ENCODE data around the gene SMYD3. TPM values are rescaled to one million over a fixed set of nuclear protein-coding genes. Genes with fewer than 3 reads are reported as not detected.

Gene SMYD3
- polyA plus RNA-seq, 3 donors: 29.0 to 36.5 (median 32.0) TPM

GRCh38 chr1:245898581-245898980, 608.5 kb downstream of the SMYD3 start:
- no peak for DNase-seq (ENCODE audit: low read depth in 3 of 3, low spot score in 2 of 3)

DNA sequence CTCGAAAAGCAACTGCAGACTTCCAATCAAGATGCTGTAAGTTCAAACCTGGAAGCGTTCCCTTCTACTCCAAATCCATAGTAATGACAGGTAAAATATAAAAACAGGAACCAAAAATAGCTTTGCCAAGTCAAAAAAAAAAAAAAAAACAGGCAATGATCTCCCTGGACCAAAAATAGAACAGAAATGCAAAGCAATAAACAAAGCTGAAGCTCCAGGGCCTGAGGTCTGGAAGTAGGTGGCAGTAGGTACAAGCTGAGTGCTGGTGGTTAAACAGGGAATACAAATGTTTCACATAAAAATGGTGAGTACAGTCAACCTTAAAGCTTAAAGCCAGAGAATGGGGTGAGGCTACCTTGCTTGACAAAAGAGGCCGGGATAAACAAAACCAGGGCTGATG, 610.8 kb downstream of the SMYD3 start:
- DNase-seq (ENCODE audit: low read depth in 3 of 3, low spot score in 2 of 3): no peak

DNA sequence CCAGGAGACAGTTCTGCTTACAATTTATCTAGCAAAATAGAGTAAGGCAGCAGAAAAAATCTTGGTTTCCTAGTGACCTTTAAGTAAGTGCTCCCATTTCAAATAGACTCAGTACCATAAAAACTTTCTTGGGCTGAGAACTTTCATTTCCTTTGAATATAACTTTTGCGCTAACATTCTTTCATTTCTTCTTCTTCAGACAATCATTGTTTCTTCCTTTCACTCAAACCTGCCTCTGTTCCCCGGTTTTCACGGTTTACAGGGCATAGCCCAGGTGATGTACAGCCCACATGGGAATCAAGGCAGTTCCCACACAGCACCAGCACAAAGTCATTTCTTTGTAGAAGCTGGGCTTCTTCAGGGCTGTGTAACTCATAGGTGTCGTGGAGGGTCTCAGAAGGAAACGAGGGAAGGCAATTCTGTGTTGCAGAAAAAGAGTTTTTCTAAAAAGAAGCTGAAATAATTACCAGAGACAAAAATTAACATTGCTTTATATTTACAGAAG, 611.6 kb downstream of the SMYD3 start:
- DNase-seq (ENCODE audit: low read depth in 3 of 3, low spot score in 2 of 3): no peak

- DNase-seq (ENCODE audit: low read depth in 3 of 3, low spot score in 2 of 3): no peak
Measured at GRCh38 chr1:245894843-245895242, 612.2 kb downstream of the SMYD3 start.

DNA sequence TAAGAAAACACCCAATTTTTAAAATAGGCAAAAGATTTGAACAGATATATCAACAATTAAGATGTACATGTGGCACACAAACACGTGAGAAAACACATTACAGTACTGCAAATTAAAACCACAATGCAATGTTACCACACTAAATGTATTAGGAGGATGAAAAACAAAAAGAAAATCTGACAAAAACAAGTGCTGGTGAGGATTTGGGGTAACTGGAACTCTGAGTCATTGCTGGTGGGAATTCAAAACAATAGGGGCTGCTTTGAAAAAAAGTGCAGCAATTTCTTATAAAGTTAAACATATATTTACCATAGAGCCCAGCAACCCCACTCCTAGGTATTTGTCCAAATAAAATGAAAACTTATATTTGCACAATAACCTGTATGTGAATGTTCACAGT, 614.1 kb downstream of the SMYD3 start:
- no peak for DNase-seq (ENCODE audit: low read depth in 3 of 3, low spot score in 2 of 3)

DNA sequence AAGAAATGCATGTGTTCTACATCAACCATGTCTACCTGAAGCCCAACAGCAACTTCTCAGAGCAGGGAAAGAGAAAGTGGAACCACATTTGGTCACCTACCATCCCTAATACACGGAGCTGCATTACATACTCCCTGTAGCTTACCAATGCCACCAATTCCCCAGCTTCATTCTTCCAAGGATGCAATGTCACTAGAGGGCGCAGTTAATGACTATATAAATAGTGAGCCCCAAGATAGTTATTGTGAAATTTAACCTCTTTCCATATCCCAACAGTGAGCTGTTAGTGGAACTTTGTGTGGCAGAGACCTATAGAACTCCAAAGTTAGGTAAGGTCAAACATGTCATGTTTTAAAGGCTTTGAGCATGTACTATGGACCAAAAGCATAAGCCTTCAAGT, 618.3 kb downstream of the SMYD3 start:
- DNase-seq (ENCODE audit: low read depth in 3 of 3, low spot score in 2 of 3): no peak

GRCh38 chr1:245887829-245888228, 619.2 kb downstream of the SMYD3 start:
- no peak for DNase-seq (ENCODE audit: low read depth in 3 of 3, low spot score in 2 of 3)

DNA sequence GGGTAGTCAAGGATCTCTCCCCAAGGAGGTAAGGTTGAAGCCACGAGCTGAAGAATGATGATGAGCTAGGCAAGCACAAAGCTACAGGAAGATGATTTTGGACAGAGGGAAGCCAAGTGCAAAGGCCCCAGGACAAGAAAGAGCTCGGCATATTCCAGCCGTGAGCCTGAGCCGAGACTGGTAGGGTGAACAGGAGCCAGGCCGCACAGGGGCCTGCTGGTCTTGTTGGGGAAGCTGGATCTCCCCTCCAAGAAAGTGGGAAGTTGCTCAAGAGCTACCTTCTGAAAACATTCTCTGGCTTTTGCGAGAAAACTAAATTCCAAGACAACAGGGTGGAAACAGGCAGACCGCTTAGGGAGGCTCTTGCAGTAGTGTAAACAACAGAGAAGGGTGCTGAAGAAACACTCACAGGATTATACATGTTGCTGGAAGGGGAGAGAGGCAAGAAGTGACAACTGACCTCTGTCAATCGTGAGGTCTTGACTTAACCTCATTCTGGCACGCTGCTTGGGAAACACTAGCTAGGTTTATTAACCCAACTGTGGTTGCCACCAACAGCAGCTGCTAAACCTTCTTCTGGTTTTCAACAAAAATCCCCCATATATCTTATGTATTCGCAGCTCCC, 625.2 kb downstream of the SMYD3 start:
- DNase-seq (ENCODE audit: low read depth in 3 of 3, low spot score in 2 of 3): no peak

DNA sequence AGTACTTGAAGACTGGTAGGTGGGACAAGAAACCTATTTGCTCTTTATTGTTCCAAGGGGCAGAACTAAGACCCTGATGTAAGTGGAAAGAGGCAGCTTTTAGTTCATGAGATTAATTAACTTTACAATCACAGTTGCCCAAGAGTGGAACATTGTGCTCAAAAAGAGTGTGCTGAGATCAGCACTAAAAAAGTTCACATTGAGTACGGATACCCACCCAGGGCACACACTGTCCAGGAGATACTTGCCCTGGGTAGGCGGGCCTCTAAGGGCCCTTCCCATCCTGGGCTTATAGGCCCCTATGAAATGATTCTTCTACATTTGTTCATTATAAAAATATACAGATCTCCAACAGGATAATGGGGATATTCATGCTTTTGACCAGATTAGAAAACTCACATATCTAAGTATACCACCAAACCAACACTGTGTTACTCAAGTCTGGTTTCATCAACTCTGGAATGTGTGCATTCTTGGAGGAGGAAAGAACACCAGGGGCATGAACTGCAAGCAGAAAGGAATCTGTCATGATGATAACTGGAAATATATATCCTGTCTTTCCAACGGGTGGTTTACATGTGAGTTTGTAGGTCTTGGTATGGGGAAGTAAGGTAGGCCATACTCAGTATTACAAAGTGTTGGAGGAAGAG, 626.2 kb downstream of the SMYD3 start:
- no peak for DNase-seq (ENCODE audit: low read depth in 3 of 3, low spot score in 2 of 3)

DNA sequence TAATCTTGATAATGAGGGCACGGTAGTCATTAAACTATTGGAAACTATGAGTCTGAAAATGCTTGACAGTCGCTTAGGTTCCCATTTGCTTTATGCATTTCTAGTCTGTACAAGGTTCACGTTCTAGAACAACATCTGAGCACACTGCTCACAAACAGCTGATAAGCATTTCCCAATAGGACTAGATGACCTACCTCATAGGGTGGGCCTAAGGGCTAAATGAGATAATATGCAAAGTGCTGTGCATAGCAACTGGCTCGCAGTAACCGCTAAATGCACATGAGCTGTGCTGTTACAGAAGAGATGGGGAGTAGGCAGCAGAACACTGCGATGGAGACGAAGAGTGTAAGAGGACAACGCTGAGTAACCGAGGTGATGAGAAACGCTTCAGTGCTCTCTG, 628.0 kb downstream of the SMYD3 start:
- DNase-seq (ENCODE audit: low read depth in 3 of 3, low spot score in 2 of 3): no peak

GRCh38 chr1:245878585-245878984, 628.5 kb downstream of the SMYD3 start:
- DNase-seq (ENCODE audit: low read depth in 3 of 3, low spot score in 2 of 3): no peak

GRCh38 chr1:245877976-245878375, 629.1 kb downstream of the SMYD3 start:
- DNase-seq (ENCODE audit: low read depth in 3 of 3, low spot score in 2 of 3): no peak

GRCh38 chr1:245876586-245876985, 630.5 kb downstream of the SMYD3 start:
- no peak for DNase-seq (ENCODE audit: low read depth in 3 of 3, low spot score in 2 of 3)

GRCh38 chr1:245875581-245876261, 631.4 kb downstream of the SMYD3 start:
- DNase-seq (ENCODE audit: low read depth in 3 of 3, low spot score in 2 of 3): no peak

DNA sequence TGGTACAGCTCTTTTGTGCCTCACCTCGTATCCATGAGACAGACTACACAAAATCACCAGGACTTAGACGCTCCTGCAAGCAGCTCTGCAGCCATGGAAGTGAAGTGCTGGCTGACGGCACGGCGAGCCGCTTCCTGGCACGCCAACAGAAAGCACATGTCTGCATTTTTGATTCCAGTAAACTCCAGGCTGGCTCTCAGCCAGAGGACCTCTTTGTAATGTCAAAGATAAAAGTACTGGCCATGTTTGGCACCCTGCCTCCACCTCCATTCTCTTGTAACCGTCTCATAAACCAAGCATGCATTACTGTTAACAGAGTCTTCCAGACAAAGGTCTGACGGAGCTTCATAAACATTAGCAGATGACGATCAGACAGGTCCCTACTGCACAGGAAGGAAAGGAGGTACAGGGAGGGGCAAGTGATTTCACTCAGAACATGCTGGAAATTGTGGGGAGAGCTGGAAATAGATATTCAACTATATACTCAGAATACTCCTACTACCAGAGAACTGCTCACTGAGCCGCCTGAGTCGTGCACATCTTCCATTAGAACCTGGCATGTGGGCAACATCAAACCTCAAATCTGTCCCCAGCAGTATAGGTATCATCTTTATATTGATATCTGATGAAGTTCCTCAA, 632.0 kb downstream of the SMYD3 start:
- peak; percentile 27 to 33 (median 29) for DNase-seq (ENCODE audit: low read depth in 3 of 3, low spot score in 2 of 3)

DNA sequence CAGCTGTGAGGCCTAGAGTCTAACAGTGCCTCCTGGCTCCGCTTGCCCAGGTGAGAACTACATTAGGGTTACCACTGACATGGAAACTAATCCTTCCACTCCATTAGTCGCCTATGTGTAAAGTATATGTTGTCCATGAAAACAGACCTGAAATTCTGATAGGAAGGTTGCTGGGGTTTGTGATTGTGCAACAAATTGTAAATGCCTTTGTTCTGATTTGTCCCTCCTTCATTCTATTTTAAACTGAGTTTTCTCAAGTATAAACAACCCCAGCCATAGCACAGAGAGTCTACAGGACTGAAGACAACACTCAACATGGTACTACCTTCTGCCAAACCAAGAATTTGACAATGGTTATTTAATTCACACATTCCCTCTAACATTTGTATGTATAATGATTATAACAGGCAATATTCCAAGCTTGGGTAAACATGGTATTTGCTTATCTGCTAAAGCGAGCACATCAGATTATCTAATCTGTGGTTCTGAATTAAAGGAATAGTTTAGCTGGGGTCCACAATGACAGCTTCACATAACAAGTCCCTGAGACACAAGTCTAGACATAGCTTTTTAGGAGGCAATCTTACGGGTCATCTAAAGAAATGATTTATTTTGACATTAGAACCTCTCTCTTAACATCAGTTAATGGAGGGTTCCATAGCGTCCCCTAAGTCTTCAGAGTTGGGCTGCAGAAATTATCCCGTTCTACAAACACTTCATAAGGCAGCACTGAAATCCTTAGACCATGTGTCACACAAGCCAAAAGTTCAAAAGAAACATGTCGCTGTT, 633.0 kb downstream of the SMYD3 start:
- DNase-seq (ENCODE audit: low read depth in 3 of 3, low spot score in 2 of 3): no peak

DNA sequence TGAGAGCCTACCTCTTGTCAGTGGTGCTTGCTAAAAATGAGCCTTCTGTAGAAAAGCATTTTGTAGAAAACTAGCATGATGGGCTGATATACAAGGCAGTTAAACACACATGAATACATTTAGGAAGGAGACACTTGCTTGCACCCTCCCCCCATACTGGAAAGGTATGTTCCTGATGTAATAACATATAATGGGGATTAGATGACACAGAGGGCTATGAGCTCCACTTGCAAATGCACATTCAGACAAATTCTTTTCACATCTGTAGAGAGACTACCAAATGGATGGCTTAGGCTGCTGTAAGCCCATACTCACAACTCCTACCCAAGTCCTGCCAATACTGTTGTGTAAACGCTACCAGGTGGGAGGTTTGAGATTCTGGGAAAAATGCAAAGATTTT, 634.0 kb downstream of the SMYD3 start:
- DNase-seq (ENCODE audit: low read depth in 3 of 3, low spot score in 2 of 3): no peak

DNA sequence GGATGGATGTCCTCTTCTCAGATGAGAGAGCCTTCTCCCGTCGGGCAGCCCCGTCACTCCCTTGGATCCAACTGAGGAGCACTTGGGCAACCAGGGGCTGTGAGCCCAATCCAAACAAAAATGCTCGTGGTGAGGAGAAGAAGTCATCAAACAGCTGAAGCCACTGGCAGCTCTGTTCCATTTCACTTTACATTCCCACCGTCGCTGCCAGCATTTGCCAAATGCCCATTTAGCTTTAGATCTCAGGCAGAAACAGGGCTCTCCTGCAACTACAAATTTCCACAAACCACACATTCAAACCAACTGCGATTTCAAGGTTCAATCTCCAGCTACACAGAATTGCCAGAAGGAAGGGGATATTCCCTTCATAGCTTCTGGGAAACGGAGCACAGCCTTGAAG, 634.6 kb downstream of the SMYD3 start:
- DNase-seq (ENCODE audit: low read depth in 3 of 3, low spot score in 2 of 3): no peak

DNA sequence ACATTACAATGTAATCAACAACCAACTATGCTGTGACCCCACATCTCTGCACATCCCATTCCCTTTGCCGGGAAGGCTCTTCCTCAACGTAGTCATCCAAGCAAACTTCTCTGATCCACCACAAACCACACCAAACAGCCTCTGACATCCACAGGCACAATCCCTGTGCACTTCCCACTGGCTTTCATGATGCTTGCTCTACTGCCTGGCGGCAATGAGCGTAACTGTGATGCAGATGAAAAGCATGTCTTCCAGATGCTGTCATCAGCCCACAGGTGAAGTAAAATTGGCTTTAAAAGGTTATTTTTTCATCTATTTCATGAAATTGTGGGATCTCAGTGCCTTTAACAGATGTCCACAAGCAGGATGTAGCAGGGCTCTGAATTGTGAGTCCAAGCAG, 635.2 kb downstream of the SMYD3 start:
- no peak for DNase-seq (ENCODE audit: low read depth in 3 of 3, low spot score in 2 of 3)

GRCh38 chr1:245871191-245871590, 635.9 kb downstream of the SMYD3 start:
- DNase-seq (ENCODE audit: low read depth in 3 of 3, low spot score in 2 of 3): no peak

- no peak for DNase-seq (ENCODE audit: low read depth in 3 of 3, low spot score in 2 of 3)
Measured at GRCh38 chr1:245870698-245871097, 636.4 kb downstream of the SMYD3 start.

All from right renal cortex interstitium (tissue), 3 donors.